GM12878 (cell line): ENCODE results near the gene CDH15. TPM values are rescaled to one million over a fixed set of nuclear protein-coding genes. Genes with fewer than 3 reads are reported as not detected.

Experiments used
- ATAC-seq: fragments of 200-7000 bp; cut with Tn5 transposase; 3 replicates; pipeline ENCODE4 v1.9.1; 2020; ENCODE audit warnings: mild to moderate bottlenecking, moderate library complexity
- BruUV-seq: library from RNA; stranded (reverse); fragments of 400-500 nt; replicated peaks from 2 replicates; lab custom pipeline; 2021; lab: Mats Ljungman, UMichigan
- CTCF ChIA-PET: fragments of 300-600 bp; sonication (Branson Sonifier 250); formaldehyde crosslinking; extraction: SDS; loops from one replicate; lab custom pipeline; 2021; ENCODE audit warnings: inconsistent platforms; lab: Yijun Ruan, JAX
- POLR2A ChIA-PET: fragments of 350-600 bp; formaldehyde crosslinking; extraction: SDS; loops from one replicate; lab custom pipeline; 2021; ENCODE audit warnings: inconsistent platforms; lab: Charles Lee
- RAD21 ChIA-PET: fragments of 300-600 bp; sonication (Branson Sonifier 250); formaldehyde crosslinking; loops from one replicate; lab custom pipeline; 2023; ENCODE audit warnings: antibody characterized with exemption; ENCODE audit not compliant: unreplicated experiment; lab: Charles Lee
- SMC1A ChIA-PET: fragments of 300-600 bp; sonication (Branson Sonifier 250); formaldehyde crosslinking; loops from one replicate; lab custom pipeline; 2023; ENCODE audit not compliant: unreplicated experiment, uncharacterized antibody; lab: Charles Lee
- DNase-seq: peaks from one replicate; pipeline ENCODE4 v3.0.0-alpha.2; 2011; ENCODE audit warnings: low read depth, low spot score
- FAIRE-seq: peaks from 3 replicates; lab custom pipeline; 2011; peaks lifted over from hg19 to GRCh38; lab: Jason Lieb, UNC
- H2AFZ ChIP-seq: 2 replicates; pipeline ENCODE4 v1.6.0; 2011; ENCODE audit warnings: low read depth, low read length, control low read depth; ENCODE audit not compliant: control insufficient read depth
- H3K27ac ChIP-seq: 2 replicates; pipeline ENCODE4 v1.5.1; 2011; ENCODE audit warnings: control low read depth; ENCODE audit not compliant: control insufficient read depth, insufficient read depth
- H3K27me3 ChIP-seq, 2 experiments: replicated peaks in 1 of 2; 2 replicates each; pipeline versions ENCODE4 v1.6.0 to v1.6.1; 2011; ENCODE audit warnings: low read length in 1 of 2; ENCODE audit not compliant: control insufficient read depth in 2 of 2, insufficient read depth in 2 of 2
- H3K36me3 ChIP-seq, 2 experiments: 2 replicates each; pipeline ENCODE4 v1.5.1; 2011; ENCODE audit warnings: low read length in 1 of 2; ENCODE audit not compliant: control insufficient read depth in 2 of 2, insufficient read depth in 2 of 2
- H3K4me1 ChIP-seq: 2 replicates; pipeline ENCODE4 v1.6.1; 2011; ENCODE audit warnings: mild to moderate bottlenecking, low read length, moderate library complexity, mixed read lengths; ENCODE audit not compliant: control insufficient read depth, insufficient read depth
- H3K4me2 ChIP-seq: 2 replicates; pipeline ENCODE4 v1.6.0; 2011; ENCODE audit warnings: control low read depth; ENCODE audit not compliant: control insufficient read depth, insufficient read depth
- H3K4me3 ChIP-seq: fragments of 200-600 bp; sonication (generic); 2 replicates; pipeline ENCODE4 v1.5.1; 2016
- H3K79me2 ChIP-seq: 2 replicates; pipeline ENCODE4 v1.6.0; 2011; ENCODE audit warnings: low read length; ENCODE audit not compliant: control insufficient read depth, insufficient read depth
- H3K9ac ChIP-seq: 2 replicates; pipeline ENCODE4 v1.8.0; 2011; ENCODE audit warnings: low read length, control low read depth, mixed read lengths; ENCODE audit not compliant: control insufficient read depth, insufficient read depth
- H3K9me3 ChIP-seq: replicated peaks from 3 replicates; pipeline ENCODE4 v1.5.1; 2011; ENCODE audit warnings: mild to moderate bottlenecking, low read length; ENCODE audit not compliant: control insufficient read depth, insufficient read depth
- H4K20me1 ChIP-seq: 2 replicates; pipeline ENCODE4 v1.6.0; 2011; ENCODE audit not compliant: control insufficient read depth, insufficient read depth
- CREM ChIP-seq: IDR thresholded peaks from 2 replicates; pipeline ENCODE4 v1.6.1; 2014; ENCODE audit warnings: antibody characterized with exemption, low read depth
- ETV6 ChIP-seq, 2 experiments: fragments of 450-650 bp in 1 of 2; IDR thresholded peaks in 1 of 2; conservative IDR thresholded peaks in 1 of 2; 2 replicates each; pipeline ENCODE4 v1.6.1; 2014; ENCODE audit warnings: antibody characterized with exemption in 1 of 2, borderline replicate concordance in 1 of 2, low read depth in 1 of 2, mild to moderate bottlenecking in 1 of 2, moderate library complexity in 1 of 2
- GATAD2B ChIP-seq: fragments of 450-650 bp; conservative IDR thresholded peaks from 2 replicates; pipeline ENCODE4 v1.6.1; 2017; ENCODE audit warnings: low read depth, mild to moderate bottlenecking, moderate library complexity
- MXI1 ChIP-seq: fragments of 150-350 bp; IDR thresholded peaks from 2 replicates; pipeline ENCODE4 v1.6.1; 2011; ENCODE audit warnings: low read depth, mild to moderate bottlenecking, inconsistent platforms, low read length, improper control_type of control experiment
- RB1 ChIP-seq: fragments of 450-650 bp; formaldehyde crosslinking; IDR thresholded peaks from 2 replicates; pipeline ENCODE4 v1.6.1; 2017; ENCODE audit warnings: mild to moderate bottlenecking, borderline replicate concordance
- SIX5 ChIP-seq: IDR thresholded peaks from 2 replicates; pipeline ENCODE4 v1.6.1; 2011; ENCODE audit warnings: mild to moderate bottlenecking, low read depth, low read length, moderate library complexity; ENCODE audit not compliant: severe bottlenecking
- SMAD5 ChIP-seq: IDR thresholded peaks from 2 replicates; pipeline ENCODE4 v1.6.1; 2016; ENCODE audit warnings: antibody characterized with exemption, low read depth
- ZNF274 ChIP-seq: IDR thresholded peaks from one replicate; pipeline ENCODE4 v1.8.0; 2011; ENCODE audit not compliant: insufficient read length, insufficient read depth
- WGBS: methylation state at CpG from one replicate; pipeline ENCODE4 v1.1.6; 2016; ENCODE audit warnings: low lambda C conversion rate; ENCODE audit not compliant: insufficient replicate concordance, insufficient coverage; ENCODE audit errors: missing lambda C conversion rate; 5-methylcytosine and 5-hydroxymethylcytosine counted together
- in situ Hi-C: fragments of 300-500 bp; cut with MboI; formaldehyde crosslinking; loops from 9 replicates; pipeline ENCODE4 v1.14.3; 2018; ENCODE audit warnings: mixed read lengths
- intact Hi-C: fragments of 100-400 bp; cut with micrococcal nuclease; formaldehyde crosslinking; loops from one replicate; pipeline ENCODE4 v1.14.2; 2022; ENCODE audit not compliant: unreplicated experiment
- polyA plus RNA-seq, 11 experiments: library from polyadenylated mRNA; depleted of rRNA in 4 of 11; unstranded in 6 of 11; stranded (reverse) in 5 of 11; fragments of >200 nt; fragmentation: Nextera tagmentation in 4 of 11; fragmentation: Illumina TruSeq in 1 of 11; extraction: Ambion mirVana in 4 of 11; extraction: Trizol in 1 of 11; gene quantifications; 1 replicate in 1 of 11; 2 replicates in 10 of 11; pipeline versions ENCODE4 v1.2.1 to v1.2.3, GENCODE V29; 2011 to 2016; ENCODE audit warnings: inconsistent platforms in 2 of 11, missing spikeins in 2 of 11, low read depth in 1 of 11
- total RNA-seq, 4 experiments: library from RNA; depleted of rRNA in 3 of 4; stranded (reverse); fragments of >200 nt in 3 of 4; fragmentation: Illumina TruSeq in 1 of 4; extraction: Trizol in 1 of 4; gene quantifications; 2 replicates each; pipeline versions ENCODE4 v1.2.1 to v1.2.3, GENCODE V29; 2013 to 2021
- TF ChIP-seq, protein P1 (sequence below): fragments of 450-650 bp; IDR thresholded peaks from 2 replicates; pipeline ENCODE4 v1.6.1; 2017; ENCODE audit warnings: borderline replicate concordance
- TF ChIP-seq, protein P2 (sequence below): fragments of 450-650 bp; IDR thresholded peaks from 2 replicates; pipeline ENCODE4 v1.6.1; 2017; ENCODE audit warnings: low read depth, mild to moderate bottlenecking, moderate library complexity
- TF ChIP-seq, protein P3 (sequence below): IDR thresholded peaks from 2 replicates; pipeline ENCODE4 v1.6.1; 2011; ENCODE audit warnings: low read depth, mild to moderate bottlenecking, low read length, moderate library complexity, borderline replicate concordance; ENCODE audit errors: extremely low read depth

The CDH15 gene
- total and polyA plus RNA-seq, 10 of the 15 experiments (the other 5 are each of a cell fraction or from before 2014, with no cell fraction given) = 0.02 to 0.06 TPM; not detected in 8

DNA sequence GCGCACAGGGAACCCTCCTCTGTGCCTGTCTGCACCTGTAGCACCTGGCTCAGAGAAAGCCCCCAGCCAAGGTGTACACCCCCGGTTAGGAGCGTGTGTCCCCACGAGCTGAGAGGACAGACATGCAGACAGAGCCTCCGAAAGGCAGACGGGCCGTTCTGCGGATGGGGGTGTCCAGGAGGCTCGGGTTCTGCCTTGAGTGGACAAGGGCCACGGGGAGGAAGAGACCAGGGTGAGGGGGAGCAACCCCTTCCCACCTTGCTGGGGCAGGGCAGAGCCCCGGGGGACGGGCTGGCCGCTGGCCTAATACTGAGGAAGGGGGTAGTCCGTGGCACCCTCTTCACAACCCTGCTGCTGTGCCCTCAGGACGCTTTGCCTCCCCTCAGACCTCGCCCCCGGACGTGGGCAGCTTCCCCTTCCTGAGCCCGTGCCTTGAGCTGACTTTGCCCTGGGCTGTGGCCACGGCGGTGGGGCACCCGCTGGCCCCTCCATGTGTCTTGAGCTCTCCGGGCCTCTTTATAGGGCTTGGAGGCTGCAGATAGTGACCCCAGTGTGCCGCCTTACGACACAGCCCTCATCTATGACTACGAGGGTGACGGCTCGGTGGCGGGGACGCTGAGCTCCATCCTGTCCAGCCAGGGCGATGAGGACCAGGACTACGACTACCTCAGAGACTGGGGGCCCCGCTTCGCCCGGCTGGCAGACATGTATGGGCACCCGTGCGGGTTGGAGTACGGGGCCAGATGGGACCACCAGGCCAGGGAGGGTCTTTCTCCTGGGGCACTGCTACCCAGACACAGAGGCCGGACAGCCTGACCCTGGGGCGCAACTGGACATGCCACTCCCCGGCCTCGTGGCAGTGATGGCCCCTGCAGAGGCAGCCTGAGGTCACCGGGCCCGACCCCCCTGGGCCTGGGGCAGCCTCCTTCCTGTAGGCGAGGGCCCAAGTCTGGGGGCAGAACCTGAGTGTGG is 23.1 kb downstream of the CDH15 start:
- Histone ChIP-seq H3K36me3 (no peaks in the 10 kb centered on the region), H3K27ac (no peak overlapping the region), H3K4me3 (no peak overlapping the region), H3K9me3 (no peaks in the 10 kb centered on the region), H3K4me2 (no peak overlapping the region), H4K20me1 (no peaks in the 10 kb centered on the region), H3K9ac (no peak overlapping the region), H3K4me1 (no peaks in the 10 kb centered on the region), H3K27me3 (no peaks in the 10 kb centered on the region), H2AFZ (no peak overlapping the region), H3K79me2 (no peaks in the 10 kb centered on the region)
- DNase-seq (no peak), ATAC-seq (no peak), FAIRE-seq (no peak)
- intact Hi-C loops = no loop called here
- ChIA-PET POLR2A (interaction anchor here (0.6 kb wide), 1 partner anchor 277 kb away, joined by 9 read pairs; no protein-coding TSS in a partner anchor), RAD21 (no interaction called here), SMC1A (interaction anchor here (0.6 kb wide), 1 partner anchor 404 kb away, joined by 3 read pairs; no protein-coding TSS in a partner anchor), CTCF (no interaction called here)
- in situ Hi-C loops = no loop called here
- WGBS = 73% methylated on average over 45 of the region's 45 CpGs
- TF ChIP-seq GATAD2B = no peak
- TF ChIP-seq, protein P1, sequence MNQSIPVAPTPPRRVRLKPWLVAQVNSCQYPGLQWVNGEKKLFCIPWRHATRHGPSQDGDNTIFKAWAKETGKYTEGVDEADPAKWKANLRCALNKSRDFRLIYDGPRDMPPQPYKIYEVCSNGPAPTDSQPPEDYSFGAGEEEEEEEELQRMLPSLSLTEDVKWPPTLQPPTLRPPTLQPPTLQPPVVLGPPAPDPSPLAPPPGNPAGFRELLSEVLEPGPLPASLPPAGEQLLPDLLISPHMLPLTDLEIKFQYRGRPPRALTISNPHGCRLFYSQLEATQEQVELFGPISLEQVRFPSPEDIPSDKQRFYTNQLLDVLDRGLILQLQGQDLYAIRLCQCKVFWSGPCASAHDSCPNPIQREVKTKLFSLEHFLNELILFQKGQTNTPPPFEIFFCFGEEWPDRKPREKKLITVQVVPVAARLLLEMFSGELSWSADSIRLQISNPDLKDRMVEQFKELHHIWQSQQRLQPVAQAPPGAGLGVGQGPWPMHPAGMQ = no peak
- no peak for TF ChIP-seq SIX5
- no peak for TF ChIP-seq RB1
- TF ChIP-seq, protein P2, sequence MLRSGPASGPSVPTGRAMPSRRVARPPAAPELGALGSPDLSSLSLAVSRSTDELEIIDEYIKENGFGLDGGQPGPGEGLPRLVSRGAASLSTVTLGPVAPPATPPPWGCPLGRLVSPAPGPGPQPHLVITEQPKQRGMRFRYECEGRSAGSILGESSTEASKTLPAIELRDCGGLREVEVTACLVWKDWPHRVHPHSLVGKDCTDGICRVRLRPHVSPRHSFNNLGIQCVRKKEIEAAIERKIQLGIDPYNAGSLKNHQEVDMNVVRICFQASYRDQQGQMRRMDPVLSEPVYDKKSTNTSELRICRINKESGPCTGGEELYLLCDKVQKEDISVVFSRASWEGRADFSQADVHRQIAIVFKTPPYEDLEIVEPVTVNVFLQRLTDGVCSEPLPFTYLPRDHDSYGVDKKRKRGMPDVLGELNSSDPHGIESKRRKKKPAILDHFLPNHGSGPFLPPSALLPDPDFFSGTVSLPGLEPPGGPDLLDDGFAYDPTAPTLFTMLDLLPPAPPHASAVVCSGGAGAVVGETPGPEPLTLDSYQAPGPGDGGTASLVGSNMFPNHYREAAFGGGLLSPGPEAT = no peak
- TF ChIP-seq ZNF274 = no peak
- no peak for TF ChIP-seq CREM
- TF ChIP-seq, protein P3, sequence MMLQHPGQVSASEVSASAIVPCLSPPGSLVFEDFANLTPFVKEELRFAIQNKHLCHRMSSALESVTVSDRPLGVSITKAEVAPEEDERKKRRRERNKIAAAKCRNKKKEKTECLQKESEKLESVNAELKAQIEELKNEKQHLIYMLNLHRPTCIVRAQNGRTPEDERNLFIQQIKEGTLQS = no peak
- TF ChIP-seq SMAD5 = no peak
- TF ChIP-seq ETV6 (conservative IDR thresholded peaks at IDR 0.05 in 1 of 2, IDR thresholded peaks at IDR 0.05 in 1 of 2; ENCODE audit: borderline replicate concordance in 1 of 2, low read depth in 1 of 2) = no peak
- no peak for TF ChIP-seq MXI1
- no TSS peak for BruUV-seq
